CD4-positive, alpha-beta T cell (primary cell): Measurements from ENCODE around the gene RNU1-4. TPM values are rescaled to one million over a fixed set of nuclear protein-coding genes. Genes with fewer than 3 reads are reported as not detected.
"Not testable (repeated sequence)": the region's sequence is repeated elsewhere in the genome, so short reads cannot be mapped to it uniquely, and the experiment has no call there.

Source experiments
- ATAC-seq: fragments of 200-7000 bp; cut with Tn5 transposase; one replicate; pipeline ENCODE4 v1.10.0; 2022; ENCODE audit warnings: mild to moderate bottlenecking; ENCODE audit not compliant: poor library complexity
- CTCF ChIA-PET: fragments of 350-600 bp; sonication (Branson Sonifier 250); formaldehyde crosslinking; loops from one replicate; lab custom pipeline; 2021; ENCODE audit warnings: antibody characterized with exemption, inconsistent platforms; lab: Charles Lee
- POLR2A ChIA-PET: fragments of 350-600 bp; sonication (Branson Sonifier 250); formaldehyde crosslinking; loops from one replicate; lab custom pipeline; 2021; ENCODE audit warnings: antibody characterized with exemption, inconsistent platforms; lab: Charles Lee
- DNase-seq, 14 experiments: peaks; one replicate each; pipeline ENCODE4 v3.0.0-alpha.2; 2013 to 2020; ENCODE audit warnings: mixed read lengths in 2 of 14
- H3K27ac ChIP-seq, 2 donors: one replicate each; pipeline versions ENCODE4 v1.5.1 to v1.7.0; 2013; ENCODE audit warnings: low read length in 2 of 2, low read depth in 1 of 2, mild to moderate bottlenecking in 1 of 2
- H3K27me3 ChIP-seq, 2 experiments: 1 replicate in 1 of 2; 2 replicates in 1 of 2; pipeline versions ENCODE4 v1.6.1 to v1.7.0; 2013; ENCODE audit warnings: low read length in 2 of 2, control low read depth in 1 of 2, mild to moderate bottlenecking in 1 of 2, moderate library complexity in 1 of 2; ENCODE audit not compliant: insufficient read depth in 2 of 2, control insufficient read depth in 1 of 2
- H3K36me3 ChIP-seq: one replicate; pipeline ENCODE4 v1.6.1; 2013; ENCODE audit warnings: low read length, control low read depth; ENCODE audit not compliant: insufficient read depth
- H3K4me1 ChIP-seq: one replicate; pipeline ENCODE4 v1.6.1; 2013; ENCODE audit warnings: low read length, control low read depth; ENCODE audit not compliant: insufficient read depth
- H3K4me3 ChIP-seq: one replicate; pipeline ENCODE4 v1.5.1; 2013; ENCODE audit warnings: mild to moderate bottlenecking, low read length, moderate library complexity
- H3K9me3 ChIP-seq, 2 experiments: 1 replicate in 1 of 2; 2 replicates in 1 of 2; pipeline versions ENCODE4 v1.6.1 to v1.7.0; 2013; ENCODE audit warnings: low read length in 2 of 2, mild to moderate bottlenecking in 2 of 2, control low read depth in 1 of 2, moderate library complexity in 1 of 2; ENCODE audit not compliant: control insufficient read depth in 1 of 2, insufficient read depth in 1 of 2
- H3K27ac Mint-ChIP-seq: one replicate; pipeline ENCODE4 v1.8.0; 2020; ENCODE audit warnings: mixed read lengths
- H3K27me3 Mint-ChIP-seq: one replicate; pipeline ENCODE4 v1.8.0; 2021; ENCODE audit warnings: mixed read lengths
- H3K36me3 Mint-ChIP-seq: one replicate; pipeline ENCODE4 v1.8.0; 2021; ENCODE audit warnings: low read depth, mixed read lengths
- H3K4me1 Mint-ChIP-seq: one replicate; pipeline ENCODE4 v1.8.0; 2021; ENCODE audit warnings: low read depth, mixed read lengths
- H3K4me3 Mint-ChIP-seq: one replicate; pipeline ENCODE4 v1.8.0; 2020; ENCODE audit warnings: mild to moderate bottlenecking, mixed read lengths
- H3K9me3 Mint-ChIP-seq: one replicate; pipeline ENCODE4 v1.8.0; 2020; ENCODE audit warnings: mixed read lengths
- intact Hi-C, 2 experiments: fragments of 100-400 bp; cut with DNase I in 1 of 2; cut with micrococcal nuclease in 1 of 2; formaldehyde crosslinking; loops; one replicate each; pipeline versions ENCODE4 v1.15.1 to v1.9.0; 2023 to 2025; cut with DNase I, micrococcal nuclease
- total RNA-seq, 174 experiments: library from RNA in 2 of 174; stranded (reverse) in 2 of 174; gene quantifications; one replicate each; pipeline ENCODE4 v1.2.3 and lab custom pipeline; 2021 to 2026

RNU1-4 gene
- total RNA-seq, 2 experiments from 2014 or later: 4,982 to 5,937 TPM

- H3K27ac Mint-ChIP-seq, H3K9me3 Mint-ChIP-seq, H3K36me3 Mint-ChIP-seq, H3K4me1 ChIP-seq, H3K4me3 ChIP-seq, H3K4me1 Mint-ChIP-seq, POLR2A ChIA-PET, H3K4me3 Mint-ChIP-seq, H3K36me3 ChIP-seq, H3K27me3 ChIP-seq, intact Hi-C loops, H3K27ac ChIP-seq, ATAC-seq, H3K9me3 ChIP-seq: not testable (repeated sequence)
- CTCF ChIA-PET: interaction anchor here (1.0 kb wide), 1 partner anchor 11 kb away, joined by 3 read pairs; no protein-coding TSS in a partner anchor
- peak in 1 of 14 experiments; percentile 26 for DNase-seq
- H3K27me3 Mint-ChIP-seq: peaks cover 14% of the 10 kb centered on the region
Measured at GRCh38 chr1:16696507-16697150, 43.7 kb upstream of the RNU1-4 start.

DNA sequence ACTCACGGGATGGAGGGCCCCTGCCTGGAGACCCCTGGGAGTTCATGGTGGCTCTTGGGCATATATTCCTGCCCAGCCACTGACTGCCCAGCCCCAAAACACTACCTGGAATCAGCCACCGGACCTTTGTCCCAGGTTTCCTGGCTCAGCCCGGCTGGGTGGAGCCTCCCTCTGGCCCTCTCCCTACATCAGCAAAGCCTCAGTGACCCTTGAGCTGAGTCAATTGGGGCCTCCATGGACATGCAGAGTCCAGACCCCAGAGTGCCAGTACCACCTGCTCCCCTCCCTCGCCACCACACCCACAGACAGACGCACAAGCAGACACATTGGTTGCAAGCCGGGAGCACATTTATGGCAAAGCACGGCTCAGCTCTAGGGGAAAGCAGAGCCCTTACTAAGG lies 43.2 kb upstream of the RNU1-4 start:
- DNase-seq, ATAC-seq, H3K36me3 Mint-ChIP-seq, H3K4me1 ChIP-seq, H3K4me1 Mint-ChIP-seq, intact Hi-C loops, H3K27ac Mint-ChIP-seq, H3K9me3 ChIP-seq, H3K9me3 Mint-ChIP-seq, H3K4me3 ChIP-seq, H3K4me3 Mint-ChIP-seq, H3K27me3 ChIP-seq, H3K27ac ChIP-seq, POLR2A ChIA-PET, H3K36me3 ChIP-seq: not testable (repeated sequence)
- H3K27me3 Mint-ChIP-seq: peaks cover 14% of the 10 kb centered on the region
- CTCF ChIA-PET: interaction anchor here (1.0 kb wide), 1 partner anchor 10 kb away, joined by 3 read pairs; no protein-coding TSS in a partner anchor

DNA sequence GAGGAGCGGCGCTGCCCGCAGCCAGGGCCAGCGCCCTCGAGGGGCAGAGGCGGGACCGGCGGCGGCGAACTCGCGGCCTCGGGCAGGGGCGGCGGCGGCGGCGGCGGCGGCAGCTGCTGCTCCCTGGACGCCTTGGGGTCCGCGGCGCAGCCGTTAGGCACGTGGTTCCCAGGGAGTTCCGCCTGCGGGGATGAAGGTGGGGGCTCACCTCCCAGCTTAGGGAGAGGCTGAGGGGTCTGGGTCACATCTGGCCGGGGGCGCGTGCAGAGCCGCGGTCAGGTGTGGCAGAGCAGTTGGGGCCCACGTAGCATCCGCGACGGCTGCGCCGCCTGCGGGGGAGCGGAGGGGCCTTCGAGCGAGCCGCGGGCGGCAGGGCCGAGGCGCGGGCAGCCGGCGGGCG lies 40.9 kb upstream of the RNU1-4 start:
- H3K27ac ChIP-seq, CTCF ChIA-PET, H3K4me3 ChIP-seq, ATAC-seq, H3K9me3 Mint-ChIP-seq, H3K9me3 ChIP-seq, H3K36me3 Mint-ChIP-seq, H3K27me3 ChIP-seq, H3K4me1 ChIP-seq, H3K4me1 Mint-ChIP-seq, H3K4me3 Mint-ChIP-seq, H3K27ac Mint-ChIP-seq, H3K36me3 ChIP-seq, intact Hi-C loops: not testable (repeated sequence)
- POLR2A ChIA-PET: interaction anchor here (0.7 kb wide), 1 partner anchor 1120 kb away, joined by 3 read pairs; no protein-coding TSS in a partner anchor
- DNase-seq: peak in 1 of 14 experiments; percentile 26
- peaks cover 18% of the 10 kb centered on the region for H3K27me3 Mint-ChIP-seq

DNA sequence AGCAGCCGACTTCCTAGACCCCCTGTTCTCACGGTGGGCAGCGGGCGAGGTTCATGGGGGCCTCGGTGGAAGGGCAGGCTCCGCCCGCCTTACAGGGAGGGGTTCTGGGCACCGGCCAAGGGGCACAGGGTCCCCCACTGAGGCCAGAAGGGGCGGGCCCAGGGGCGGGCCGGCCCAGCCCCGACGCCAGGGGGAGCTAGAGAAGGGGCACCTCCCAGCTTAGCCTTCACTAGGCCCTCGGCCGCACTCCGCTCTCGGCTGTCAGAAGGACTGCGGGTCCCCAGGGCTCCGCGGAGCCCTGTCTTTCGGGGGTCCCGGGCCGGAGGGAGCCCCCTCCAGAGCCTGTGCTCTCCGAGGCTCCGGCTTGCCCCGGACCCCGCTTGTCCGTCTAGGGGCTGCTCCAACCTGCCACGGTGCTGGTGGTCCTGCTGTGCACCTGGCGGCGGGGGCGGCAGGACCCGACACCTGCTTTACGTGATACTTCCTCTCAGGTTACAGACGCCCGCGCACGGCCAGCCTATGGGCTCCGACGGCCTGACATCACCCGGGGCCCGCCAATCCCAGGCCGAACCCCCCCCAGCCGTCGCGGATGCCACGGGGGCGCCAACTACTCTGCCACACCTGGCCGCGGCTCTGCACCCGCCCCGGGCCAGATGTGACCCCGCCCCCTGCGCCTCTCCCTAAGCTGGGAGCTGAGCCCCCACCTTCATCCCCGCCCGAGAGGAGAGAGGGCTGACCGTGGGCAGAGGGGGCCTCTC lies 40.0 kb upstream of the RNU1-4 start:
- H3K36me3 ChIP-seq, H3K27me3 ChIP-seq, H3K27ac Mint-ChIP-seq, H3K9me3 Mint-ChIP-seq, H3K4me1 Mint-ChIP-seq, DNase-seq, H3K27ac ChIP-seq, H3K4me1 ChIP-seq, H3K36me3 Mint-ChIP-seq, H3K4me3 ChIP-seq, intact Hi-C loops, H3K4me3 Mint-ChIP-seq, H3K9me3 ChIP-seq: not testable (repeated sequence)
- CTCF ChIA-PET: interaction anchor here (0.9 kb wide), 1 partner anchor 9 kb away, joined by 3 read pairs; no protein-coding TSS in a partner anchor
- POLR2A ChIA-PET: interaction anchor here (0.7 to 1.7 kb wide), 3 partner anchors 27 to 1121 kb away, joined by 3 to 9 read pairs (median 4); no protein-coding TSS in a partner anchor
- H3K27me3 Mint-ChIP-seq: peaks cover 18% of the 10 kb centered on the region
- peak; percentile 74 for ATAC-seq

- not testable (repeated sequence) for H3K4me3 Mint-ChIP-seq
Measured at GRCh38 chr1:16701189-16701588, 39.1 kb upstream of the RNU1-4 start.

DNA sequence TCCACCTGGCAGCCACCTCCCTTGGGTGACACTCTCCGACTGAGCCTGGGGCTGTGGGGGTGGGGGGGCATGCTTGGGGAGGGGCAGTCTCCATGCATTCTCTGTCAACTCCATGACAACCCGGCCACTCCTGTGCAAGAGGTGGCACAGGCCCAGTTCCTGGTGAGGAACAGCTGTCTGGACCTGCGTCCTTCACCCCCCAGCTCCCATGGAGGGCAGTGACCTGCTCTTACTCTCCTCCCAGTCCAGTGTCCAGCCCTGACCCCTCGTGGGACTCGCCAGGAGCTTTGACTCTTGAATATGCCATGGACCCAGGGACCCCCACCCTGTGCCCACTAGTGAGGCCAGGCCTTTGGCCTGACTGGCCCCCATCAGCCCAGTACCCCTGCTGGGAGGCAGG lies 38.0 kb upstream of the RNU1-4 start:
- peaks cover 23% of the 10 kb centered on the region for H3K27me3 Mint-ChIP-seq
- H3K4me3 ChIP-seq, H3K4me1 Mint-ChIP-seq, CTCF ChIA-PET, H3K9me3 ChIP-seq, DNase-seq, H3K4me1 ChIP-seq, H3K27ac Mint-ChIP-seq, H3K27ac ChIP-seq, H3K36me3 ChIP-seq, H3K4me3 Mint-ChIP-seq, H3K36me3 Mint-ChIP-seq, ATAC-seq, intact Hi-C loops, H3K27me3 ChIP-seq, H3K9me3 Mint-ChIP-seq: not testable (repeated sequence)
- POLR2A ChIA-PET: interaction anchor here (1.7 kb wide), 1 partner anchor 201 kb away, joined by 9 read pairs; no protein-coding TSS in a partner anchor

More at GRCh38 chr1:16701189-16701588, 39.1 kb upstream of the RNU1-4 start:
- H3K27me3 ChIP-seq, H3K4me1 Mint-ChIP-seq, H3K4me3 ChIP-seq, H3K36me3 ChIP-seq, H3K27ac Mint-ChIP-seq, H3K9me3 ChIP-seq, DNase-seq, H3K27ac ChIP-seq, intact Hi-C loops, H3K36me3 Mint-ChIP-seq, H3K4me1 ChIP-seq, H3K9me3 Mint-ChIP-seq: not testable (repeated sequence)
- ChIA-PET CTCF (interaction anchor here (0.9 kb wide), 1 partner anchor 8 kb away, joined by 3 read pairs; no protein-coding TSS in a partner anchor), POLR2A (interaction anchor here (1.4 to 1.7 kb wide), 2 partner anchors 26 to 202 kb away, joined by 4 to 9 read pairs; no protein-coding TSS in a partner anchor)
- ATAC-seq: peak; percentile 24
- peaks cover 22% of the 10 kb centered on the region for H3K27me3 Mint-ChIP-seq
